ENCODE data around the gene SLC49A4. TPM values are rescaled to one million over a fixed set of nuclear protein-coding genes. Genes with fewer than 3 reads are reported as not detected.

The SLC49A4 gene
- total RNA-seq, 4 donors from 2014 or later, result 14.2 to 27.3 (median 20.9) TPM

DNA sequence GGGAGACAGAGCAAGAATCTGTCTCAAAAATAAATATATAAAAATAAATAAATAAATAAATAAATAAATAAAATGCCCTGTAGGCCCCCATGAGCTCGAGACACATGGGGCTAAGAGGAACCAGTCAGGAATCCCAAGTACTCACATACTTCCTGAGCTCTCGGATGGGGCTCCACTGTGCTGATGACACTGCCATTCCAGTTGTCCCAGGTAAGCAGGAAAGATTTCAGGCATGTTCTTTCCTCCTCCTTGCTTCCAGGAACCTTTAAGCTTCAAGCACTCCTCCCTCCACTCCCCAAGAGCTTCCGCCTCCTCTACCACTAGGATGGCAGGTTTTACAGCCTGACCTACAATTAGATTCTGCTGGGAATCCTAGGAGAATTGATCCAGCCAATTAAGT is 113.4 kb downstream of the SLC49A4 start:
- no peaks in the 10 kb centered on the region for H3K4me1 ChIP-seq
- peaks cover 0 to 15% of the 10 kb centered on the region in 2 donors for H3K27me3 ChIP-seq
- DNase-seq (ENCODE audit: low spot score in 2 of 2), result no peak
- H3K27ac ChIP-seq, result no peak overlapping the region
- TF ChIP-seq EP300 (IDR thresholded peaks at IDR 0.05) (no peak), POLR2A (IDR thresholded peaks at IDR 0.05) (no peak)
- TF ChIP-seq, protein P1, sequence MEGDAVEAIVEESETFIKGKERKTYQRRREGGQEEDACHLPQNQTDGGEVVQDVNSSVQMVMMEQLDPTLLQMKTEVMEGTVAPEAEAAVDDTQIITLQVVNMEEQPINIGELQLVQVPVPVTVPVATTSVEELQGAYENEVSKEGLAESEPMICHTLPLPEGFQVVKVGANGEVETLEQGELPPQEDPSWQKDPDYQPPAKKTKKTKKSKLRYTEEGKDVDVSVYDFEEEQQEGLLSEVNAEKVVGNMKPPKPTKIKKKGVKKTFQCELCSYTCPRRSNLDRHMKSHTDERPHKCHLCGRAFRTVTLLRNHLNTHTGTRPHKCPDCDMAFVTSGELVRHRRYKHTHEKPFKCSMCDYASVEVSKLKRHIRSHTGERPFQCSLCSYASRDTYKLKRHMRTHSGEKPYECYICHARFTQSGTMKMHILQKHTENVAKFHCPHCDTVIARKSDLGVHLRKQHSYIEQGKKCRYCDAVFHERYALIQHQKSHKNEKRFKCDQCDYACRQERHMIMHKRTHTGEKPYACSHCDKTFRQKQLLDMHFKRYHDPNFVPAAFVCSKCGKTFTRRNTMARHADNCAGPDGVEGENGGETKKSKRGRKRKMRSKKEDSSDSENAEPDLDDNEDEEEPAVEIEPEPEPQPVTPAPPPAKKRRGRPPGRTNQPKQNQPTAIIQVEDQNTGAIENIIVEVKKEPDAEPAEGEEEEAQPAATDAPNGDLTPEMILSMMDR (IDR thresholded peaks at IDR 0.05), result no peak
- WGBS, 2 donors, result 95 to 97% methylated on average over 3 of the region's 3 CpGs
- no peaks in the 10 kb centered on the region for H3K36me3 ChIP-seq
- H3K9me3 ChIP-seq, result peaks cover 0 to 6% (median 0%) of the 10 kb centered on the region in 4 donors
- H3K4me3 ChIP-seq, result no peak overlapping the region

DNA sequence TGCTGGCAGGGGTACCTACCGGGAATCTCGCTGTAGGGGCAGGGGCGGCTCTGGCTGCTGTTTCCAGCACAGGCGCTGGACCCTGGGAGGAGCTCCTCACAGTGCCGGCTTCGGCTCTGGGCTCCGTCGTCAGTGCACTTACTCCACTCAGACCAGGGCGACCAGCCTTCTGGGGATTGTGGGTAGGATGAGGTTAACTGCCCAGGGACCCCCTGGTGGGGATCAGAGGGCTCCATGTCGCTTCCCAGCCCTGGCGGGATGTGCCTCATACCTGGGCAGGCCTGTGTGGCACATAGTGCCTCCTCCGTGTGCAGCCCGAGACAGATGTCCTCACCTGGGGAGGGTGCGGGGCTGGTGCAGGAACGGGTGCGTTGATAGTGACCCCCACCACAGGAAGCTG is 117.0 kb downstream of the SLC49A4 start:
- TF ChIP-seq EP300 (IDR thresholded peaks at IDR 0.05) (no peak), POLR2A (IDR thresholded peaks at IDR 0.05) (no peak)
- TF ChIP-seq, protein P1 (IDR thresholded peaks at IDR 0.05), result no peak

DNA sequence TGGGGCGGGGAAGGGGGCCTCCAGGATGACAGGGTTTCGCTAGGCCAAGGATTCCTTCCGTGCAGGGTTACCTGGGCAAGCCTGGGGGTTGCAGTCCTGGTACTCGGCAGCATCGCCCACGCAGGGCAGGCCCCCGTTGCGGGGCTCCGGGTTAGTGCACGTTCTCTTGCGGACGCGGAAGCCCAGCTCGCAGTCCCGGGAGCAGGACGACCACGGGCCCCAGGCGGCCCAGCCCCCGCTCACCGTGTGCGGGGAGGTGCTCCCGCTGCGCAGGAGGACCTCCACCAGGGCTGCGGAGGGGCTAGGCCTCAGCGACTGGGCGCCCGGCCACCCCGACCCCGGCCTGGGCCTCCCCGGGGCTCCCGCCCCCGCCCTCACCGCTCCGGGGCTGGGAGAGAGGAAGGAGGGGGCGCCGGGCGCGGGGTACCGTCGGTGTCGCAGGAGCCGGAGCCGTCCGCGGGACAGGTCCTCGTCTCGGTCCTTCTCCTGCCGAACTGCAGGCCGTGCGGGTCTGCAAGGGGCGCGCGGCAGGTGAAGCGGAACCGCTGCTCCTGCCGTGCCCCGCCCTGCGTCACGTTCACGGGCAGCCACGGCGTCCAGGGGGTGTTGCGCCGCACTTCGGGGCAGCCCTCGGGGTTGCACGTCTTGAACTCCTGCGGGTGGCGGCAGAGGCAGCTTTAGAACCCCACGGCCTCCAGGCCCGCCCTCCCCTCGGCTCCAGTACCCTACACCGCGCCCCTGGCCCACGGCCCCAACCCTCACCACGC is 118.1 kb downstream of the SLC49A4 start:
- no peak for DNase-seq (ENCODE audit: low spot score in 2 of 2)
- Histone ChIP-seq H3K4me3 (no peak overlapping the region), H3K9me3 (no peaks in the 10 kb centered on the region), H3K27ac (no peak overlapping the region), H3K4me1 (no peaks in the 10 kb centered on the region), H3K36me3 (no peaks in the 10 kb centered on the region), H3K27me3 (peaks cover 0 to 20% of the 10 kb centered on the region in 2 donors)
- TF ChIP-seq POLR2A (IDR thresholded peaks at IDR 0.05) (no peak), EP300 (IDR thresholded peaks at IDR 0.05) (no peak)
- TF ChIP-seq, protein P1 (IDR thresholded peaks at IDR 0.05), result no peak
- 55 to 100% methylated on average over 2 to 19 of the region's 76 CpGs for WGBS, 2 donors

More for the DNA sequence above, 117.0 kb downstream of the SLC49A4 start:
- Histone ChIP-seq H3K36me3 (no peaks in the 10 kb centered on the region), H3K27ac (no peak overlapping the region), H3K27me3 (peaks cover 0 to 20% of the 10 kb centered on the region in 2 donors), H3K9me3 (no peaks in the 10 kb centered on the region), H3K4me3 (no peak overlapping the region), H3K4me1 (no peaks in the 10 kb centered on the region)
- no peak for DNase-seq (ENCODE audit: low spot score in 2 of 2)
- 91 to 93% methylated on average over 15 to 16 of the region's 16 CpGs for WGBS, 2 donors

DNA sequence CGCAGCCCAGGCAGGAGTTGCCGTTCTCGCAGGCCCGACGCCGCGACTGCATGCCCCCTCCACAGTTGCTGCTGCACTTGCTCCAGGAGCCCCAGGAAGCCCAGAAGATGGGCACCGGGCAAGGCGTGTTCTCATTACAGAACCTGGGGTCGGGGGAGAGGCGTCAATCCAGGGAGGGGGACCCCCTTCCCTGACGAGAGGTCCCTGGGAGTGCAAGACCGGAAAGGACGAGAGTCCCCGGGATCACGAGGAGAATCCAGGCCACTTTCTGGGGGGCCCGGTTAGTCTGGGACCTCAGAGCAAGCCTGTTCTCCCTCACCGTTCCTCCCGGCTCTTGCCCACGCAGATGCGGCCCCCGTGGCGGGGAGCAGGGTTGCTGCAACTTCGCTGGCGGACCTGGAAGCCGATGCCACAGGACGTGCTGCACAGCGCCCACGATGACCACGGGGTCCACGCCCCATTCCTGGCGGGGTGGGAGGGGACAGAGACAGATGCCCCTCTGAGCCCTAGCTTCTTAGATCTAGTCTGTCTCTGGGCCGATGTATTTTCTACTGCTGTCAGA is 118.8 kb downstream of the SLC49A4 start:
- 79 to 89% methylated on average over 24 to 33 of the region's 33 CpGs for WGBS, 2 donors
- no peak for DNase-seq (ENCODE audit: low spot score in 2 of 2)
- Histone ChIP-seq H3K27ac (no peak overlapping the region), H3K36me3 (no peaks in the 10 kb centered on the region), H3K4me3 (no peak overlapping the region), H3K4me1 (peaks cover 0 to 1% (median 0%) of the 10 kb centered on the region in 4 donors), H3K9me3 (no peaks in the 10 kb centered on the region), H3K27me3 (peaks cover 0 to 20% of the 10 kb centered on the region in 2 donors)
- TF ChIP-seq EP300 (IDR thresholded peaks at IDR 0.05) (no peak), POLR2A (IDR thresholded peaks at IDR 0.05) (no peak)
- TF ChIP-seq, protein P1 (IDR thresholded peaks at IDR 0.05), result no peak

All from tibial nerve (tissue), 4 donors.